ENCODE data around the gene RPS21.

DNA sequence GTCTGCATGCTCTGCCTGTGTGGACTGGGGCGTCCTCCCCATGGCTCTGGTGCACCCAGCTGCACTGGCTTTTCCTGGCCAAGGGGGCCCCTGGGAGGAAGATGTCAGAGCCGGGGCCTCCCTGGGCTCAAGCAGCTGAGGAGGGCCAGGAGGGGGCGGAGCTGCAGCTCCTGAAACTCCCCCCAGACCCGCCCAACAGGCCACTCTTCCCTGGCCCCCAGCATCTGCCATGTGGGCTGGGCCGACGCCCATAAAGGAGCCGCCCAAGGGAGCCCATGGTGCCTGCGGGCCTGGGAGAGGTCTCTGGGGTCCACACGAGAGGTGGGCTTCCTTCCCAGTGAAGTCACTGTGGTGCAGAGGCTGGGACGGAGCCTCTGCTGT lies 36.4 kb downstream of the RPS21 start:
- TF ChIP-seq, protein P1, sequence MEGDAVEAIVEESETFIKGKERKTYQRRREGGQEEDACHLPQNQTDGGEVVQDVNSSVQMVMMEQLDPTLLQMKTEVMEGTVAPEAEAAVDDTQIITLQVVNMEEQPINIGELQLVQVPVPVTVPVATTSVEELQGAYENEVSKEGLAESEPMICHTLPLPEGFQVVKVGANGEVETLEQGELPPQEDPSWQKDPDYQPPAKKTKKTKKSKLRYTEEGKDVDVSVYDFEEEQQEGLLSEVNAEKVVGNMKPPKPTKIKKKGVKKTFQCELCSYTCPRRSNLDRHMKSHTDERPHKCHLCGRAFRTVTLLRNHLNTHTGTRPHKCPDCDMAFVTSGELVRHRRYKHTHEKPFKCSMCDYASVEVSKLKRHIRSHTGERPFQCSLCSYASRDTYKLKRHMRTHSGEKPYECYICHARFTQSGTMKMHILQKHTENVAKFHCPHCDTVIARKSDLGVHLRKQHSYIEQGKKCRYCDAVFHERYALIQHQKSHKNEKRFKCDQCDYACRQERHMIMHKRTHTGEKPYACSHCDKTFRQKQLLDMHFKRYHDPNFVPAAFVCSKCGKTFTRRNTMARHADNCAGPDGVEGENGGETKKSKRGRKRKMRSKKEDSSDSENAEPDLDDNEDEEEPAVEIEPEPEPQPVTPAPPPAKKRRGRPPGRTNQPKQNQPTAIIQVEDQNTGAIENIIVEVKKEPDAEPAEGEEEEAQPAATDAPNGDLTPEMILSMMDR (IDR thresholded peaks at IDR 0.05; ENCODE audit: insufficient read depth, low read length, poor library complexity, severe bottlenecking) = no peak
- TF ChIP-seq EZH2phosphoT487 (conservative IDR thresholded peaks at IDR 0.05; ENCODE audit: low read length) = no peak
